Progenitor cell of endocrine pancreas (in vitro differentiated cells): ENCODE results near the gene NDRG4. TPM values are rescaled to one million over a fixed set of nuclear protein-coding genes. Genes with fewer than 3 reads are reported as not detected.
A peak's percentile ranks its signal among the peaks of the same experiment; 100 is the strongest.

Source experiments
- DNase-seq: peaks from one replicate; pipeline ENCODE4 v3.0.0; 2021; ENCODE audit warnings: low spot score; ENCODE audit not compliant: unreplicated experiment
- H3K27ac Mint-ChIP-seq: 2 replicates; pipeline ENCODE4 v1.8.0; 2021; ENCODE audit warnings: mild to moderate bottlenecking, moderate library complexity, mixed read lengths
- H3K27me3 Mint-ChIP-seq: 2 replicates; pipeline ENCODE4 v1.8.0; 2021; ENCODE audit warnings: mixed read lengths
- H3K36me3 Mint-ChIP-seq: 2 replicates; pipeline ENCODE4 v1.8.0; 2022; ENCODE audit warnings: mixed read lengths; ENCODE audit not compliant: insufficient read depth
- H3K4me1 Mint-ChIP-seq: 2 replicates; pipeline ENCODE4 v1.8.0; 2021; ENCODE audit warnings: low read depth, mixed read lengths
- H3K4me3 Mint-ChIP-seq: 2 replicates; pipeline ENCODE4 v1.8.0; 2021; ENCODE audit warnings: low read depth, mild to moderate bottlenecking, moderate library complexity, mixed read lengths
- H3K9me3 Mint-ChIP-seq: 2 replicates; pipeline ENCODE4 v1.8.0; 2021; ENCODE audit warnings: low read depth, mixed read lengths
- CTCF ChIP-seq: fragments of 200-600 bp; sonication (generic); IDR thresholded peaks from one replicate; pipeline ENCODE4 v1.5.0; 2021; ENCODE audit warnings: antibody characterized with exemption, mild to moderate bottlenecking; ENCODE audit not compliant: unreplicated experiment
- total RNA-seq: library from RNA; stranded (reverse); gene quantifications from 2 replicates; pipeline ENCODE4 v1.2.1, GENCODE V29; 2021

Gene NDRG4
- total RNA-seq, 1 donor from 2014 or later = 25.7 TPM

DNA sequence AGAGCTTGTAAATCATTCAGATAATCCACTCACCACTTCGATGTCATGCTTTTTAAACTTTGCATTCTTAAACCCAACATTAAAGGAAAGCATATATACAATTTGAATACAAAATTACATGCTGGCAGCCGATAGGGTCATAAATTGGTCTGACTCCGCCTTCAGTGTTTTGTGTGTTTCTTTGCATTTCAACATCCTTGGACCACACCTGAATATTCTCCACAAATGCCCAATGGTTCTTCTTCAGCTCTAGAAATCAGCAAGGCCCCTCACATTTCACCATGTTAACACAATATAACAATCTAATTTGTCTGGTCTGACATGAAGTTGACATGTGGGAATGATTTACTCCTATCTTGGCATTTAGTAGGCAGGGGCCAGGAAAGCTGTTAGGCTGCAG is 32.5 kb downstream of the NDRG4 start:
- Mint-ChIP-seq H3K36me3 (peaks cover 32% of the 10 kb centered on the region), H3K9me3 (no peaks in the 10 kb centered on the region), H3K27ac (no peak overlapping the region), H3K4me1 (no peaks in the 10 kb centered on the region), H3K4me3 (no peak overlapping the region), H3K27me3 (no peaks in the 10 kb centered on the region)
- TF ChIP-seq CTCF = no peak
- no peak for DNase-seq

- no peak for TF ChIP-seq CTCF
- Mint-ChIP-seq H3K36me3 (peaks cover 39% of the 10 kb centered on the region), H3K27me3 (no peaks in the 10 kb centered on the region), H3K4me3 (no peak overlapping the region), H3K9me3 (no peaks in the 10 kb centered on the region), H3K4me1 (no peaks in the 10 kb centered on the region), H3K27ac (peak overlapping the region; percentile 78)
- DNase-seq = no peak
Measured at GRCh38 chr16:58533751-58534470, 34.0 kb downstream of the NDRG4 start.

- Mint-ChIP-seq H3K27me3 (no peaks in the 10 kb centered on the region), H3K36me3 (peaks cover 42% of the 10 kb centered on the region), H3K27ac (peak overlapping the region; percentile 1), H3K4me3 (no peak overlapping the region), H3K4me1 (no peaks in the 10 kb centered on the region), H3K9me3 (no peaks in the 10 kb centered on the region)
- DNase-seq = no peak
- no peak for TF ChIP-seq CTCF
Measured at GRCh38 chr16:58535100-58535499, 35.2 kb downstream of the NDRG4 start.

DNA sequence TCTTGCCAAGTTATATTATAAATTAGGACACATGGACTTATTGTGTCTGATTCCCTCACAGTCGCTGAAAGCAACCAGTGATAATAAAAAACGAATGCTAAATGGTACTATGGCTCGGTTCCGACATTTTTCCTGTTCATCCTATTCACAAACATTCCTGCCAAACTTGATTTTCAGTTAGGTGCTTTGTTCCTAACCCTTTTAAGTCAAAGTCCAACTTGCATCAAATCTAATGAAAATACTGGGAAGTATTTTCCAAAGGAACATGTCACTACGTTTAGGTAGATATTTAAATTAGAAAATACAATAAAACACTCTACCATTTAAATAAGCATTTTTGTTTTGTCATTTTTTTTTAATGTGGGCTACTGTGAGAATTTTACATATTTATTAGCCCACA is 36.3 kb downstream of the NDRG4 start:
- Mint-ChIP-seq H3K27ac (no peak overlapping the region), H3K27me3 (no peaks in the 10 kb centered on the region), H3K4me3 (no peak overlapping the region), H3K9me3 (no peaks in the 10 kb centered on the region), H3K4me1 (no peaks in the 10 kb centered on the region), H3K36me3 (peaks cover 43% of the 10 kb centered on the region)
- TF ChIP-seq CTCF = no peak
- DNase-seq = no peak

GRCh38 chr16:58537124-58537906 is 37.4 kb downstream of the NDRG4 start:
- Mint-ChIP-seq H3K27me3 (no peaks in the 10 kb centered on the region), H3K27ac (no peak overlapping the region), H3K4me1 (no peaks in the 10 kb centered on the region), H3K4me3 (no peak overlapping the region), H3K36me3 (peaks cover 44% of the 10 kb centered on the region), H3K9me3 (no peaks in the 10 kb centered on the region)
- TF ChIP-seq CTCF = no peak
- DNase-seq = no peak
